Astrocyte (in vitro differentiated cells and primary cell): Measurements from ENCODE around the gene RASAL1. TPM values are rescaled to one million over a fixed set of nuclear protein-coding genes. Genes with fewer than 3 reads are reported as not detected.

Source experiments
- DNase-seq: peaks from one replicate; pipeline ENCODE4 v3.0.0-alpha.2; 2010; ENCODE audit warnings: low read depth
- FAIRE-seq: peaks from 2 replicates; lab custom pipeline; 2011; peaks lifted over from hg19 to GRCh38; lab: Jason Lieb, UNC
- H2AFZ ChIP-seq: 2 replicates; pipeline ENCODE4 v1.6.0; 2012; ENCODE audit warnings: low read depth, low read length, inconsistent platforms
- H3K27ac ChIP-seq: 2 replicates; pipeline ENCODE4 v1.5.1; 2011; ENCODE audit warnings: low read depth, low read length, inconsistent platforms
- H3K27me3 ChIP-seq: 2 replicates; pipeline ENCODE4 v1.6.0; 2011; ENCODE audit warnings: low read length, inconsistent platforms; ENCODE audit not compliant: insufficient read depth
- H3K36me3 ChIP-seq: 2 replicates; pipeline ENCODE4 v1.5.1; 2011; ENCODE audit warnings: low read length, inconsistent platforms; ENCODE audit not compliant: insufficient read depth
- H3K4me1 ChIP-seq: 2 replicates; pipeline ENCODE4 v1.5.1; 2011; ENCODE audit warnings: low read length, inconsistent platforms; ENCODE audit not compliant: insufficient read depth
- H3K4me2 ChIP-seq: 2 replicates; pipeline ENCODE4 v1.6.0; 2012; ENCODE audit warnings: low read length, inconsistent platforms
- H3K4me3 ChIP-seq: 2 replicates; pipeline ENCODE4 v1.5.1; 2011; ENCODE audit warnings: low read depth, mild to moderate bottlenecking, low read length, inconsistent platforms; ENCODE audit not compliant: insufficient read depth
- H3K79me2 ChIP-seq: 2 replicates; pipeline ENCODE4 v1.6.0; 2012; ENCODE audit warnings: mild to moderate bottlenecking, low read length, inconsistent platforms; ENCODE audit not compliant: insufficient read depth
- H3K9ac ChIP-seq: 2 replicates; pipeline ENCODE4 v1.6.0; 2012; ENCODE audit warnings: mild to moderate bottlenecking, low read length, inconsistent platforms
- H3K9me3 ChIP-seq: 2 replicates; pipeline ENCODE4 v1.5.1; 2012; ENCODE audit warnings: low read depth, mild to moderate bottlenecking, low read length, inconsistent platforms; ENCODE audit not compliant: insufficient read depth
- H4K20me1 ChIP-seq: 2 replicates; pipeline ENCODE4 v1.6.0; 2012; ENCODE audit warnings: low read length, inconsistent platforms; ENCODE audit not compliant: insufficient read depth
- H3K27ac Mint-ChIP-seq: one replicate; pipeline ENCODE4 v1.8.0; 2021; ENCODE audit warnings: mild to moderate bottlenecking, mixed read lengths; ENCODE audit not compliant: unreplicated experiment
- H3K27me3 Mint-ChIP-seq: one replicate; pipeline ENCODE4 v1.8.0; 2021; ENCODE audit warnings: low read depth, mixed read lengths; ENCODE audit not compliant: unreplicated experiment
- H3K36me3 Mint-ChIP-seq: one replicate; pipeline ENCODE4 v1.8.0; 2021; ENCODE audit warnings: low read depth, mixed read lengths; ENCODE audit not compliant: unreplicated experiment
- H3K4me1 Mint-ChIP-seq: one replicate; pipeline ENCODE4 v1.8.0; 2021; ENCODE audit warnings: low read depth, mixed read lengths; ENCODE audit not compliant: unreplicated experiment
- H3K4me3 Mint-ChIP-seq: one replicate; pipeline ENCODE4 v1.8.0; 2021; ENCODE audit warnings: mild to moderate bottlenecking, moderate library complexity, mixed read lengths; ENCODE audit not compliant: unreplicated experiment
- H3K9me3 Mint-ChIP-seq: one replicate; pipeline ENCODE4 v1.8.0; 2021; ENCODE audit warnings: mild to moderate bottlenecking, mixed read lengths; ENCODE audit not compliant: unreplicated experiment
- CTCF ChIP-seq: IDR thresholded peaks from 2 replicates; pipeline ENCODE4 v1.5.1; 2011; ENCODE audit warnings: low read depth, mild to moderate bottlenecking, inconsistent platforms, low read length, moderate library complexity; ENCODE audit not compliant: insufficient read depth
- EZH2 ChIP-seq: IDR thresholded peaks from 2 replicates; pipeline ENCODE4 v1.6.1; 2012; ENCODE audit warnings: mild to moderate bottlenecking, low read length, inconsistent platforms; ENCODE audit not compliant: insufficient read depth
- total RNA-seq: library from RNA; stranded (reverse); gene quantifications from 2 replicates; pipeline ENCODE4 v1.2.1, GENCODE V29; 2021

Gene RASAL1
- total RNA-seq, 1 donor from 2014 or later: 0.48 TPM

GRCh38 chr12:113061061-113061694, 74.4 kb downstream of the RASAL1 start:
- FAIRE-seq (no peak), DNase-seq (no peak)
- H3K36me3 Mint-ChIP-seq: no peaks in the 10 kb centered on the region
- H3K4me3 ChIP-seq: no peak overlapping the region
- no peak overlapping the region for H3K9ac ChIP-seq
- H3K27ac ChIP-seq: no peak overlapping the region
- H3K4me3 Mint-ChIP-seq: no peak overlapping the region
- H3K4me1 Mint-ChIP-seq: no peaks in the 10 kb centered on the region
- peaks cover 32% of the 10 kb centered on the region for H3K27me3 ChIP-seq
- H3K9me3 ChIP-seq: no peaks in the 10 kb centered on the region
- peaks cover 23% of the 10 kb centered on the region for H3K27me3 Mint-ChIP-seq
- TF ChIP-seq CTCF: no peak
- TF ChIP-seq EZH2: no peak
- peaks cover 9% of the 10 kb centered on the region for H4K20me1 ChIP-seq
- H3K27ac Mint-ChIP-seq: no peak overlapping the region
- H3K4me1 ChIP-seq: no peaks in the 10 kb centered on the region
- H3K4me2 ChIP-seq: no peak overlapping the region
- no peaks in the 10 kb centered on the region for H3K79me2 ChIP-seq
- no peaks in the 10 kb centered on the region for H3K36me3 ChIP-seq
- H2AFZ ChIP-seq: no peak overlapping the region
- no peaks in the 10 kb centered on the region for H3K9me3 Mint-ChIP-seq

GRCh38 chr12:113060336-113060960, 75.1 kb downstream of the RASAL1 start:
- Histone ChIP-seq H3K27me3 (peaks cover 36% of the 10 kb centered on the region), H3K79me2 (no peaks in the 10 kb centered on the region), H3K4me2 (no peak overlapping the region), H3K4me3 (no peak overlapping the region), H4K20me1 (peaks cover 9% of the 10 kb centered on the region), H3K36me3 (no peaks in the 10 kb centered on the region), H3K9ac (no peak overlapping the region), H3K27ac (no peak overlapping the region), H2AFZ (no peak overlapping the region), H3K4me1 (no peaks in the 10 kb centered on the region), H3K9me3 (no peaks in the 10 kb centered on the region)
- Mint-ChIP-seq H3K4me3 (no peak overlapping the region), H3K27ac (no peak overlapping the region), H3K9me3 (no peaks in the 10 kb centered on the region), H3K4me1 (no peaks in the 10 kb centered on the region), H3K27me3 (peaks cover 28% of the 10 kb centered on the region), H3K36me3 (no peaks in the 10 kb centered on the region)
- DNase-seq (no peak), FAIRE-seq (no peak)
- TF ChIP-seq CTCF: no peak
- no peak for TF ChIP-seq EZH2

GRCh38 chr12:113059071-113059595, 76.4 kb downstream of the RASAL1 start:
- H3K4me1 Mint-ChIP-seq: no peaks in the 10 kb centered on the region
- no peak for DNase-seq
- no peak overlapping the region for H3K27ac Mint-ChIP-seq
- Histone ChIP-seq H3K9me3 (no peaks in the 10 kb centered on the region), H3K9ac (no peak overlapping the region), H3K36me3 (no peaks in the 10 kb centered on the region), H3K4me3 (no peak overlapping the region), H2AFZ (no peak overlapping the region), H3K27me3 (peaks cover 48% of the 10 kb centered on the region), H3K79me2 (no peaks in the 10 kb centered on the region), H3K27ac (no peak overlapping the region), H3K4me2 (no peak overlapping the region), H4K20me1 (peaks cover 4% of the 10 kb centered on the region), H3K4me1 (no peaks in the 10 kb centered on the region)
- no peak overlapping the region for H3K4me3 Mint-ChIP-seq
- peaks cover 32% of the 10 kb centered on the region for H3K27me3 Mint-ChIP-seq
- TF ChIP-seq CTCF (no peak), EZH2 (no peak)
- H3K36me3 Mint-ChIP-seq: no peaks in the 10 kb centered on the region
- FAIRE-seq: no peak
- H3K9me3 Mint-ChIP-seq: no peaks in the 10 kb centered on the region
